Fibroblast of gingiva (primary cell): Measurements from ENCODE around the gene POU6F2.
"Not testable (repeated sequence)": the region's sequence is repeated elsewhere in the genome, so short reads cannot be mapped to it uniquely, and the experiment has no call there.

Experiments used
- DNase-seq: peaks from one replicate; pipeline ENCODE4 v3.0.0-alpha.2; 2011; ENCODE audit warnings: low read depth

Gene POU6F2

DNA sequence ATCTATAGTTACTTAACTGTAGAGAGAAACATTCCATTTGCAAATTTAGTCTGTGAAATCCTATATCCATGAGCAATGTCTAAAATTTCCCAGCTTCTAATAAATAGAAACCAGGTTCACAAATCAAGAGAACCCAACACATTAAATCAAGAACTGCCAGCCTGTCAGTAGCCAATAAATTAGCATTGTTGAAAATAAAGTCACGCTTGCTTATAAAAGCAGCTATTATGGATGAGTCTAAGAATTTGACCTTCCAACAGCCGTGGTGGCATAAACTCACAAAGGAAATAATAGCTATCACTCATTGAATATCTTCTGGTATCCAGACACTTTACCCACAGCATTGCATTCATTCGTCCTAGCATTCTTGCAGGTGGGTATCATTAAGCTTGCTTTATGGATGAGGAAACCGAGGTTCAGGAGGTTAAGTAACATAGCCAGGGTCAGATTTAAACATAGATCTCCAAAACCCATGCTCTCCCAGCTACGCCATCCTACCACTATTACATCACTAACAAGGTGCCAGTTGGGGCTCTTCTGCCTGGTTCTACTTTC lies 328.4 kb downstream of the POU6F2 start:
- no peak for DNase-seq

DNA sequence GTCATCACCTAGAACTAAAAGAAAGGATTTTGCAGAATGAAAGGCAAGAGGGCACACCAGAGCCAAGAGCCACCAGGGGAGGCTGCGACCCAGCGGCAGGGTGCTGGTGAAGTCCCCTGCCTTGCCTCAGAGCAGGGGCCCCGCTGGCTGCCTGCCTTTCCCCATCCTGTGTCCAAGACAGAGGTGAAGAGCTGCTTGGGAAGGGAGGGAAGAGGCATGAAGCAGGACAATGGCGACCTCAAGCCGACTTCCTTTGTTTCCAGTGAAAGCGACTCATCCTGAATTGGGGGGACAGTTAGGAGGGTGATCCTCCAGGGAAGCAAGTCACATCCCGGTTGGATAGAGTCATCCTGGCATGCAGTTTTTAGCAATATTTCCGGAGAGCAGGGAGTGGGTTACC lies 333.0 kb downstream of the POU6F2 start:
- no peak for DNase-seq

DNA sequence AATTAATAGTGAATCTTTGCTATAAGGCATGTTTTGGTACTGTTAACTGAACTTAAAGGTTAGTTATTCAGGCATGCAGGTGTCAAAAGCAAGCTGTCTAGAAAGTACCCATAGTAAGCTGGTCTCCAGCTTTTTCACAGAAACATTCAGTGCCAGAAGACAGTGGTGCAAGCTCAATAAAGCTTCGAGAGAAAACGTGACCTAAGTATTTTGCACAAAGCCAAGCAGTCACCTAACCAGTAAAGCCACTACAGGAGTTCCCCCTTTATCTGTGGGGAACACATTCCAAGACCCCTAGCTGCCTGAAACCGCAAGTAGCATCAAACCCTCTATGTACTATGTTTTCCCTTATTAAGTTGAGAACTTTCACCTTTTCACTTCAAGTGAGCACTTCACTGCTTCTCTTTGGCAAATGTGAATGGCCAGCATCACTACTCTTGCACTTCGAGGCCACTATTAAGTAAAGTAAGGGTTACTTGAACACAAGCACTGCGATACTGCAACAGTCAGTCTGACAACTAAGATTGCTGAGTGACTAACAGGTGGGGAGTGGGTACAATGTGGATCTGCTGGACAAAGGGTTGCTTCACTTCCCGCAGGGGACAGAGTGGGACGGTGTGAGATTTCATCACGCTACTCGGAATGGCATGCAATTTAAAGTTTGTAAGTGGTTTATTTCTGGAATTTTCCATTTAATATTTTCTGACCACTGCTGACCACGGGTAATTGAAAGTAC lies 334.7 kb downstream of the POU6F2 start:
- no peak for DNase-seq

DNA sequence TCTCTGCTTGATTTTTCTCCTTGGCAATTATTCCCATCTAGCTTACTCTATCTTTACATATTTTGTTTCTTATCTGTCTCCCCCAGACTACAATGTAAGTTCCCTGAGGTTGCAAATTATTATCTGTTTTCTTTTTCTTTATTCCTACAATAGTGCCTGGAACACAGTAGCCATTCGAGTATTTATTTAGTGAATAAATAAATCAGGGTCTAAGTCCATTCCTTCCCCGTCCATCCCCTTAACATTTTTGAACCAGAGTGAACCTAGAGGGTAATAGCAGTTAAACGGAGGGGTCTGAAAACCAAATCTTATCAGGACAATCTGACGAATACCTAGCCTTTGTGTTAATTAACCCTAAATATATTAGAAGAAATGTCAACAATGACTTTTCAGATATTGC lies 335.7 kb downstream of the POU6F2 start:
- no peak for DNase-seq

DNA sequence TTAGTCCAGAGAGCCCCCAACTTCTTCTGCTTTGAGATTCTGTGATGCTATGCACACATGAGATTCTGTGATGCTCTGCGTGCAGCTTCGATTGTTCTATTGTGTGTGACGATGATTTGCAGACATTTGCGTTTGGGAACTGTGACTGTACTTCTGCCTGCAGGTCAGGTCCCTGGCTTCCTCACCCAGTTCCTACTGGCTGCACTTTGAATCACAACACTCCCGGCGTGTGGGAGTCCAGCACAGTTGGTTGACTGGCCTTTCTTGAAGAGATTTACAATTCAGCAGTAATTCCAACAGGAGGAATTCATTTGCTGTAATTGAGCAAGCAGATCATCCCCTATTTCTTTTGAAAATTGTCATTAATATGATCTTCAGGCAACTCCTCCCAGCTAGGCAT lies 336.3 kb downstream of the POU6F2 start:
- DNase-seq = no peak

DNA sequence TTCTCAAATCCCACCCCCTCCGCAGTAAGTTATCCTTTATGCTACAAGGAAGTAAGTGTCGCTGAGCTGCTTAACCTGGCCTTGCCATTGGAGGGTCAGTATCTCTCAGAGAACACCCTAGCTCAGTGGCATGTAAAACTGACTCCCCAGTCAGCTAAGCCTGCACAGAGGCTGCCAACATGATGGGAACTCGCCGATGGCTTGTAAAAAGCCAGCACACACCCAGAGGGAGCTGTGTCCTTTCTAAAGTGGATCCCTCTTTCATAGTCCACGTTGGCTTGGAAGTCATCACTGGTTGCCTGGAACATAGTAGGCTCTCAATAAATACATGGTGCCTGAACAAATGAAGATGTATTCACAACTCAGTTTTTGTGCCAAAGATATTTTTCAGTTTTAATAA lies 339.4 kb downstream of the POU6F2 start:
- DNase-seq = no peak

DNA sequence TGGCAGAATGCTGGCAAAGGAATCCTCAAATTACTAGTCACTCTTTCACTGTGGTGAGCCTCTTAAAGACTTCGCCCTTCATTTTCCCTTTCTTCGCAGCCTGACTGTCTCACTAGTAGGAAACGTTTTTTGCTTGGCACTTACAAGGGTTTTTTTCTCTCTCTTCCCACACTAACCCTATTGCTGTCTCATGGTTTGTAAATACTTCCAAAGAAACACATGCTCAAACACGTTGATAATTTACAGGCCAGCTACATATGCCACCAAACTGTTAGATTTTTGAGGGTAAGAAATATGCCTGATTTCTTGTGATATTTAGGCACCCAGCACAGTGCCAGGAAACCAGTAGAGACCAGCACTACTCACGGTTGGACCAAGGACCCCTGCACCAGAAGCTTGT lies 340.2 kb downstream of the POU6F2 start:
- no peak for DNase-seq

DNA sequence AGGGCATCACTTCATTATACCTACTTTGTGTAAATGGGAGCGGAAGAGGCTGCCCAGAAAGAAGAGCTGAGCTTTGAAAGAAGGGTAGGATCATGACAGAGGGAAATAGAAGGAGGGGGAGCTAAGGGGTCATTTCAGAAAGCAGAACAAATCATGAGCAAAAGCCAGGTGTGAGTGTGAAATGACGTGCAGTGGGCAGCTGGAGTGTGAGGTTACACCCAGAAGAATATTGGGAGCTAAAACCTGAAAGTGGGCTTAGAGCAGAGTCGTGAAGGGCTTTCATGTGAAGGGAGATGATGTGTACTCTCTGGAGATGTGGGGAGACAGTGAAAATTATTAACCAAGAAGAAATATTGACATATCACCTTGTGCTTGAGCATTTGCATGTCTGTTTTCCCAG lies 343.5 kb downstream of the POU6F2 start:
- no peak for DNase-seq

DNA sequence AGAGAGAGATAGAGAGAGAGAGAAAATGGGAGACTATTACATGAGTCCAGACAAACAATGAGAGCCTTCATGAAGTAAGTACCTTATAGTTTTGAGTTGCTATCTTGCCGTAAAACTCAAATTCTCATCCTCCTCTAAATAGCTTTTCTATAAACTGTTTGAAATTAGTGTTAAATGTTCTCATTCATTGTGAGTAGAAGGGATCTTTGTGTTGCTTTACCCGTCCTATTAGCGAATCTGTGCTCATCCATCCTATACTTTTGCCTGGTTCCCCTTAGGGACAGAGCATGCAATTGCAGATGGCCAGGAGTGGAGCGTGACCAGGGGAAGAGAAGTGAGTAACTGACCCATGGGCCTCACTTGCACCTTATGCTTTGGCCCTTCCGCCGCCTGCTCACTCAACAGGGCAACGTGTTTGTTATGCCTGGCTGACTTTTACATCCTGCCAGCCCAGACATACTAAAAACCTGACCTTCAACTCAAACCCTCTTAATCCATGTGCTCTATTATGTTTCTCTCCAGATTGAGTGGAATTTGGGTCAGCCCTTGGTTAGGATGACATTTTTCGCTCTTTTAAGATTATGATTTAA lies 344.3 kb downstream of the POU6F2 start:
- DNase-seq = no peak

DNA sequence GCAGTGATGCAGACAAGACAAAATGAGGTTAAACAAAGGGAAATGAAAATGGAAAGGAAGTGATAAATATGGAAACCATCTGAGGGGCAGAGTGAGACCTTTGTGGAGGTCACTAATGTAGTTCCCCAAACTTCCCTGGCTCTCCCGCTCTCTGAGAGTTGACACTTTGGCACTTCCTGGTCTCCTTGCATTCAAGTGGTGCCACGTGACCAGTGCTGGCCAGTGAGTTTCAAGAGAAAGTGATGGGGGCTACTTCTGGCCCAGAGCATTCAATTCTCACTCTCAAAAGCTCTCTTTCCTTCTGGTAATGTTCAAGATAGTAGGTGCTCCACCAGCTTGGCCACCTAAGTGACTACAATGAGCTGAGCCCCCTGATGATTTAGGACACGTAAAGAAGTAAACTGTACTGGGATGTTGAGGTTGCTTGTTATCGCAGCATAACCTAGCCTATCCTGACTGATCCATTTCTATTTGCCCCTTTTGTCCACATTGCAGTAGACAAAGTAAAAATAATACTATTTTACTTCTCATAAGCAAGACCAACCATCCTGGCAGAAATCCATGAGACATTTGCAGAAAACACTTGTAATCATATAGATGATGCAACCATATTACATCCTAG lies 346.5 kb downstream of the POU6F2 start:
- no peak for DNase-seq

DNA sequence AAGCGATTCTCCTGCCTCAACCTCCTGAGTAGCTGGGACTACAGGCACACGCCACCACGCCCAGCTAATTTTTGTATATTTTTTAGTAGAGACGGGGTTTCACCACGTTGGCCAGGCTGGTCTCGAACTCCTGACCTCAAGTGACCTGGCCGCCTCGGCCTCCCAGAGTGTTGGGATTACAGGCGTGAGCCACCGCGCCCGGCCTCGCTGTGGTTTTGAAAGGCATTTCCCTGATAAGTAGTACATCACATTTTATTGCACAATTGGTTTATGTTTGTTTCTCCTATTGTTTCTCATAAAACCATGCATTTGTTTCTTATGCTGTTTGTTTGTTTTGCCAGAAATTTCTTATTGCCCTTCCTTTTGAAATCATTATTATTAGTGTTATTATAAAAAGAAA lies 353.9 kb downstream of the POU6F2 start:
- DNase-seq = not testable (repeated sequence)

DNA sequence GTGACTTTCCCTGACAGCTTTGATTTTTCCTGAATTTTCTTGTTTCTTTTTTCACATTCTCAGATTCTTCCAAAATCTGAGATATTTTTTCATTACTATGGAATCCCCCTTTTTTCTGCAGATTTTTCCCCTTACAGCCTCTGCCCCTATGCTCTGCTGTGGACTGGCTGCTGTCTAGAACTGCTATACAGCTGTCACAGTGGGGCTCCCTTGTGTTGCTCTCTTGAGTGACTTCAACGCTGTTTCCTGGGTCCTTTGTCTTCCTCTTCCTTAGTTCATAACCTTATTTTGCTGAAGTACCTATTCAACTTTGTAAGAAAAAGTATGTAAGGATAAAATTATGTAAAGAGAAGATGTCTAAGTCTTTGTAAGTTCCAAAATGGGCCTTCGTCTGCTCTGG lies 354.4 kb downstream of the POU6F2 start:
- DNase-seq = no peak

DNA sequence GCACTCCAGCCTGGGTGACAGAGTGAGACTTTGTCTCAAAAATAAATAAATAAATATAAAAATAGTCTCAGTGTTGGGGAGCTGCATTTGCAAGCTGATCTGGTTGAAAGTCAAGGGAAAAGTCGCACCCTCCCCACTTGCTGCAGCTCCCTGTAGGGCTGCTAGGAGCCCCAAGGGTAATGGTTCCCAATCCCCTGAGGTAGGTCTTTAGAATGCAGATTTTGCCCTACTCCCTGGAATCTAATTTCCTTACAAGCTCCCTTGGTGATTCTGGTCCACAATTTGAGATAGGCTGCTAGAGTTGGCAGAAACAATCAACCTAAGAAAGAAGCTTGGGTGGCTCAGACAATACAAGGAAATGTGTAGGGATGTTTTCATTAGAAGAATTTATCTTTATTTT lies 356.0 kb downstream of the POU6F2 start:
- DNase-seq = no peak

DNA sequence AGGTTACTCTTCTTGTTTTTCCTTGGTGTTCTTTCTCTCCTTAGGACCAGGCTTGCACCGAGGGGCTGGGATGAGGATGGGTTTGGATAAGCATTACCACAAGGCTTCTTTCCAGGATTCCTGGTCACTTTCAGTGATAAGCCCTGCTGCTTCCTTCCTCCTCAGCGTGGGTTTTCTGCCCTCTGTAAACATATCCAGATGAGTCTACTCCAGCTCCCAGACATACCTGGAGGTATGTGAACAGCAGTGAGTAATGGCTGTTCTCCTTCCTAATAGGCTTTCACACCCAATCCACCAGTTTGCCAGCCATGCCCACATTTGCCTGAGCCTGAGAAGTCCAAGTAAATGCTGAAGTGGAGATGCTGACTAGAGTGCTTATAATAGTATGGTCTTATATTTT lies 358.7 kb downstream of the POU6F2 start:
- DNase-seq = no peak

DNA sequence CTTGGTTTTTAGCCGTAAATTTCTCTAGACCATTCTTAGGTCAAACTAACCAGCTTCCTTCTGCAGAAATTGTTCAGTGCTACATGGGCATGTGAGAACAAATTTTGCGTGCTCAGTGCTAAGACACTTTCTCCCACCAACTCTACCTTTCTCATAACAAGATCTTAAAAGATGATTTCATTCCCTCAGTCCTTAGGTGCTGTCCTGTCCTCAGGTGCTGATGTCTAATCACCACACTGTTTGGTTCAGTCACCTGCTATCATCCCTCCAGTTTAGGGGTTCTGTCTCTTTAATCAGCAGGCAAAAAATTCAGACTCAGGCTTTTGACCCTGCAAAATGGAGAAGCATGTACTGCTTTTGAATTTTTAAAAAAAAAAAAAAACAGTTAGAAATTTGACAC lies 361.0 kb downstream of the POU6F2 start:
- DNase-seq = no peak

DNA sequence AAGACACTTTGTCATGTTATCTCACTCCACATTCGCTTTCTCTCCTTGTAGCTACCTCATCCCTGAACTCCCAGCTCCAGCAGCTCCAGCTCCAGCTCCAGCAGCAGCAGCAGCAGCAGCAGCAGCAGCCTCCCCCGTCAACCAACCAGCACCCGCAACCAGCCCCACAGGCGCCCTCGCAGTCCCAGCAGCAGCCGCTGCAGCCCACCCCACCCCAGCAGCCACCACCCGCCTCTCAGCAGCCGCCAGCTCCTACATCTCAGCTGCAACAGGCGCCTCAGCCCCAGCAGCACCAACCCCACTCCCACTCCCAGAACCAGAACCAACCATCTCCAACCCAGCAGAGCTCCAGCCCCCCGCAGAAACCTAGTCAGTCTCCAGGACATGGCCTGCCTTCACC lies 361.9 kb downstream of the POU6F2 start:
- no peak for DNase-seq

DNA sequence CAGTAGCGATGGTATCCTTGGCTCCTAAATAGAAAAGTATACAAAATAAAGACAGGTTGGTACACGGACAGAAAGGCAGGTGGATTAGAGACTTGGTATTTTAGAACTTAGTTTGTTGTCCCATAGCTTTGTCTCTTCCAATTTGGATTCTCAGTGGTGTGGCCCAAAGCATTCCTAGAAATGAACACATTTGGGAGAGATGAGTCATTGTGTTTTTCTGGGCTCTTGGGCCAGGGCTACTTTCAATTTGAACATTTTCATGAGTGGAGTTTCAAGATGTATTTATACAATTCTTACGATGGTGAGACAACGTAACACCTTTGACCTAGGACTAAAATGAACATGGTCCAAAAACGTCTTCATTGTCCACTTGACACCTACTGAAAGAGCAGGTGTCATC lies 363.4 kb downstream of the POU6F2 start:
- DNase-seq = no peak

DNA sequence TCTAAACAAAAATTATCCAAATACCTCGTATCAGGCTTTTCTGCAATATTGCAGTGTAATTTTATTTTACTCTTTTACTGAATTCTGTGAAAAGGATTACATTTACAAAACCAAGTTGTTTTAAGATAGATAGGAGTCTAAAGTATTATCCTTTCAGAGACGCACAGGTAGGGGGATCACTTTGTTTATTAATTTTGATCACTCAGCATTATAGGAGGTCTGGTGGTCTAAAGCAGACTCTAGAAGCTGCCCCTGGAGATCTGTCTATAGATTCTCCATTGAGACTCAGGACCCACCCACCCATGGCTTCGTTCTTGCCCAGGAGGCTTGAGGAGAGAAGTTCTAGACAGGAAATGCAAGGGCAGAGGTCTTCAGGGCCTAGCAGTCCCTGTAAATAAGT lies 365.1 kb downstream of the POU6F2 start:
- no peak for DNase-seq

DNA sequence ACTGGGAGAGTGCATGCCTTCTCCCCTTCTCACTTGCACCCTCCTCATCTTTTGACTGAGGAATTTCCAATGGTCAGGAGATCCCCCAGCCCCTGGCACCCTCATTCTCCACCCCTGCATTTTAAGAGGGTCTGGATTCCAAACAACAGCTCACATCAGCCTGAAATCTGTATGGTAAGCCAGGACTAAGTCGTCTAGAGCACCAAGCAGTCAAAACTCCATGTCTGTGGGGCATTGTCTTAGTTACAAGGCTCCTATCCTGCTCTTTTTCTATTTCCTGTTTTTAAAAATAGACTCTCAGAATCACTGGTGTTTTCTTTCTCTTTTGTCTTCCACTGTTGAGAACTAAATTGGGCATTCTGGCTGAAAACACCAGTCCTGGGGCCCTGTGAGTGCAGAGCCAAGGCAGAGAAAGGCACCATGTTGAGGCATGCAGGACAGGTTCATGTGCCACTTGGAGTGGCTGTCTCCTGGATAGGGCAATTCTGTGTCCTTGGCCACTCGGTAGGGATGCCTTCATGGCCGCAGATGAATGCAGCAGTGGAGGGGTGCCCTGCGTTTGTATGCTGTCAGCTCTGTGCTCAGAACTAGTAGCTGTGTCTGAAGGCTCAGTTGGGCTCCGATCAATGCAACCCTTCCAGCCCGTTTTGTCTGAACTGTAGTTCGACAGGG lies 371.9 kb downstream of the POU6F2 start:
- DNase-seq = no peak

DNA sequence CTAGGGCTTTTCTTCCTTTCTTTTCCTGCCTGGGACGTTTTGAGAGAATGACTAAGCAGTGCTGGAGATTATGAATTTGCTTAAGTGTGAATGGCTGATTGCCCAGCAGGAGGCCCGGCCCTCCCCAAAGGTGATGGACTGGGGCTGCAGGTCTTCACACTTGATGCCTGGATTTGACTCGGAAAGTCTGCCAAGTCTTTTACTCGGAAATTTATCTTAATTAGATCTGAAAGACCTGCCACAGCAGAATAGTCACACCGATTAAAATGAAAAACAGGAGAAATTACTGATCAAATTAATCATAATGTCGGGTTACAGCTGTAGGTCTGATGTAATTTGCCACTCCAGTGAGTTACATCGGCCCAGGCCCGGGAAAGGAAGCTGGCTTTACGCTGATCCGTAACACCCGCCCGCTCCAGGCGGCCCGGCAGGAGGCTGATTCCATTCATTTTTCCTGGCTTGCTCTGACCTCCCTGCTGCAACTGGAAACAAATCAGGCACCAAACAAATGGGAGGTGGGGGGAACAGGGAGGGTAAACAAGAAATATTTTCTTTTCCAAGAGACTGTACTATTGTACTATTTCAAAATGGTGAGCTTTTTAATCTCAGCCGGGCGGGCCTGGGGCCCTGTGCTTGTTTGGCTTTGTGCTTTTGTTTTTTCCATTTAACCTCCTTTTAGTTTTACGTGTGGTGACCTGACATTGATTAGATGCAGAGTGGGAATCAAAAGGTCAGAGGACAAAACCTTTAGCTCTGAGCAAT lies 376.1 kb downstream of the POU6F2 start:
- no peak for DNase-seq

DNA sequence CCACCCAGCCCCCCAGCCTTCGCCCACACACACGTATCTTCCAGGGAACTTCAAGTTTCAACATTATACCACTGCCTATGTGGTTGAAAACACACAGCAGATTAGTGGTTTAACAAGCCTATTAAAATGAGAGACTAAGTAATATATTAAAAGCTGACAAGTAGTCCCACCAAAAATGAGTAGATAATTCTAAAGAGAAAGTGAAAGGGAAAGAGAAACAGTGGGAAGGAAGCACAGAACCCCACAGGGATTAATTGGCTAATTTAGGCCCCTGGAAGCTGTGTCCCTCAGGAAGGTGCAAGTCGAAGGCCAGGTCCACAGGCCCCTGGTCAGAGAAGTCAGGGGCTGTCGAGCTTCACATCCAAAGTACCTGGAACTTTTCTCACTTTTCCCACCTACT lies 378.0 kb downstream of the POU6F2 start:
- no peak for DNase-seq
